HFF-Myc (cell line): ENCODE results near the gene MMP11.

Source experiments
- DNase-seq: peaks from one replicate; pipeline ENCODE4 v3.0.0-alpha.2; 2011; ENCODE audit warnings: low read depth; ENCODE audit errors: extremely low read depth
- H3K4me3 ChIP-seq: replicated peaks from 2 replicates; pipeline ENCODE4 v1.5.1; 2011; ENCODE audit warnings: low read depth, mild to moderate bottlenecking, control low read depth, low read length
- TF ChIP-seq, protein P1 (sequence below): IDR thresholded peaks from 2 replicates; pipeline ENCODE4 v1.5.1; 2012; ENCODE audit warnings: mild to moderate bottlenecking, low read depth, low read length, control low read depth; ENCODE audit errors: missing control alignments

The MMP11 gene

DNA sequence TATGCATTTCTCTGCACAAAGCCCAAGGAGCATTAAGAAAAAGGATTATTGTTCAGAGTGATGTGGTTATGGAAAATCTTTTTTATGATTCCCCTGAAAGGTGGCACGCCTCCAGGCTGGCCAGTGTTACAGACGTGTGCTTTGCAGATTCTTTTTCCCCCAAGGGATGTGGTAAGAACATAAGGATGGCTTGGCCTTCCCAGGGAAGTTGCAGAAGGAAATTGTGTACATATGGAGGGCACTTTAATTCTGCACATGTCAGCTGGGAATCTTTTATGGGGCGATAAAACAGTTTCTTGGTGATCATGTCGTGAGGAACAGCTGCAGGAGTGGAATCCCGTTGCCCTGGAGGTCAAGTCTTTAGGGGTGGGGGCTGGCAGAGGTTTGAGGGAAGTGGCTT, 23.8 kb downstream of the MMP11 start:
- H3K4me3 ChIP-seq = no peak overlapping the region
- DNase-seq = peak; percentile 91
- TF ChIP-seq, protein P1, sequence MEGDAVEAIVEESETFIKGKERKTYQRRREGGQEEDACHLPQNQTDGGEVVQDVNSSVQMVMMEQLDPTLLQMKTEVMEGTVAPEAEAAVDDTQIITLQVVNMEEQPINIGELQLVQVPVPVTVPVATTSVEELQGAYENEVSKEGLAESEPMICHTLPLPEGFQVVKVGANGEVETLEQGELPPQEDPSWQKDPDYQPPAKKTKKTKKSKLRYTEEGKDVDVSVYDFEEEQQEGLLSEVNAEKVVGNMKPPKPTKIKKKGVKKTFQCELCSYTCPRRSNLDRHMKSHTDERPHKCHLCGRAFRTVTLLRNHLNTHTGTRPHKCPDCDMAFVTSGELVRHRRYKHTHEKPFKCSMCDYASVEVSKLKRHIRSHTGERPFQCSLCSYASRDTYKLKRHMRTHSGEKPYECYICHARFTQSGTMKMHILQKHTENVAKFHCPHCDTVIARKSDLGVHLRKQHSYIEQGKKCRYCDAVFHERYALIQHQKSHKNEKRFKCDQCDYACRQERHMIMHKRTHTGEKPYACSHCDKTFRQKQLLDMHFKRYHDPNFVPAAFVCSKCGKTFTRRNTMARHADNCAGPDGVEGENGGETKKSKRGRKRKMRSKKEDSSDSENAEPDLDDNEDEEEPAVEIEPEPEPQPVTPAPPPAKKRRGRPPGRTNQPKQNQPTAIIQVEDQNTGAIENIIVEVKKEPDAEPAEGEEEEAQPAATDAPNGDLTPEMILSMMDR = no peak

DNA sequence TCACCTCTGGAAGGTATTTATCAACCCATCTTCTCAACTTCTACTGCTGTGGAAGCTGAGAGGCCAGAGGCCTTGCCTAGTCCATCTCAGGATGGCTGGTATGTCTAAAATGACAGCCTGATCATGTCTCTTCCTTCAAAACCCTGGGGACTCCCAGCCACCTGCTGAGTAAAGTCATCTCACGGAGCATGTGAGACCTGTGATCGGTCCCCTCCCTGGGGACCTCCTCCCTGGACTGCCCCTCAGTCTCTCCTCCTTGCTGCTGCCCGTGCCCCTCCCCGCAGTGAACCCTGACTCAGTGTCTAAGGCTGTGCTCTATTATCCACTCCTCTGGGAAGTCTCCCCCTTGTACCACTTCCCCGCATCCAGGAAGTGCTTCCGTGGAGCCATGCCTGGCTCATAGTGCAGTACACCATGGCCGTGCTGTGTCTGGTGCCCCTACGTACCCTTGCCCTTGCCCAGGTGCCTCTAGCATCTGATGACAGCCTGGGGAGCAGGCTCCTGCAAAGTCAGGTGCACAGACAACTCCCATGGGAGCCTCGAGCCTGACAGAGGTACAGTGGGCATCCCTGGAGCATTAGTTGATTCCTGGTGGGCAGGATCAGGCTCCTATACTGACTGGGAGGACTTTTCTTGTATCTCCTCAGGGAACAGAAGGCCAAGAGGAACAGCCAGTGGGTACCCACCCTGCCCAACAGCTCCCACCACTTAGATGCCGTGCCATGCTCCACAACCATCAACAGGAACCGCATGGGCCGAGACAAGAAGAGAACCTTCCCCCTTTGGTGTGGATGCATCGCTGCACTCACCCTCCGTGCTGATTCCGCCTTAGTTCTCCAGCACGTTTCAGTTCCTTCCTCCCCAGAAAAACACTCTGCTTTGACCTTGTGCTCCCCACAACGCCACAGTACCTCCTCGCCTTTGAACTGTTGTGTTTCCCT, 27.9 kb downstream of the MMP11 start:
- H3K4me3 ChIP-seq = no peak overlapping the region
- TF ChIP-seq, protein P1 = no peak
- DNase-seq = no peak

DNA sequence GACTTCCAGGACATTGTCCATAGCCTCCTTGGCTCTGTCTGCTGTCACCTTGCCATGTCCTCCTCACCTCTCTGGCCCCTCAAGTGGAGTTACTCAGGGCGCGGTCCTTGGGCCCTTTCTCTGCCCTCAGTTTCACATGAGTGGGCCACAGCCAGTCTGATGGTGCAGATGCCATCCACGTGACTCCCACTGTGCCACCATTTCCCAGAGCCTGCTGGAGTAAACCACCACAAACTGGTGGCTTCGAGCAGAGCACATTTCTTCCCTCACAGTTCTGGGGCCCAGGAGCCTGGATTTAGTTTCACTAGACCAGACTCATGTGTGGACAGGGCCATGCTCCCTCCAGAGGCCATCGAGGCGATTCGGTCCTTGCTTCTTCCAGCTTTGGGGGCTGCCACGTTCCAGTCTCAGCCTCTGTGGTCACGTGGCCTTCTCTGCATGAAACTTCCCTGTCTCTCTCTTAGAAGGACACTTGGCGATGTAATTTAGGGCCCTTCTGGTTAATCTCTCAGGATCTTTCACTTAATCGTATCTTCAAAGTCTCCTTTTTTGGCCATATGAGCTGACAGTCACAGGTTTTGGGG, 28.7 kb downstream of the MMP11 start:
- no peak for DNase-seq
- no peak overlapping the region for H3K4me3 ChIP-seq
- TF ChIP-seq, protein P1 = no peak

DNA sequence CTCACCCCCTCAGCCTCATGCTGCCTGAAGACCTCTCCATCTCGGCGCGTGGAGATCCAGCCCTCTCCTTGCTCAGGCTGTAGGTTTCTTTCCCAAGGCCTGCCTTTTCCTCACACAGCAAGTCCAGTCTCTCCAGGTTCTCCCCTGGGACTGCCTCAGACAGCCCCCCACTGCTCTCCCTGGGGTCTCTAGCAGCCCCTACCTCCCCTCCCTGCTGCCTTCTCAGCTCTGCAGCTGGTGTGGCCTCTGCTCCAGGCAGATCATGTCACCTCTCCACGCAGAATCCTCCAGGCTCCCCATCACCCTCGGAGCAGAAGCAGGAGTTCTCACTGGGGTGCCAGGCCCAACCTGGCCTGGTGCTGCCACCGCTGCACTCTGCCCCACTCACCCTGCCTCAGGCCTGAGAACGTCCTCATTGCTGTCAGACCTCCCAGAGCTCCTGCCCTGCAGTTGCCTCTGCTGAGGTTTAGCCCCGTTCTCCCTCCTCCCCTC, 29.3 kb downstream of the MMP11 start:
- no peak overlapping the region for H3K4me3 ChIP-seq
- no peak for DNase-seq
- TF ChIP-seq, protein P1 = no peak

DNA sequence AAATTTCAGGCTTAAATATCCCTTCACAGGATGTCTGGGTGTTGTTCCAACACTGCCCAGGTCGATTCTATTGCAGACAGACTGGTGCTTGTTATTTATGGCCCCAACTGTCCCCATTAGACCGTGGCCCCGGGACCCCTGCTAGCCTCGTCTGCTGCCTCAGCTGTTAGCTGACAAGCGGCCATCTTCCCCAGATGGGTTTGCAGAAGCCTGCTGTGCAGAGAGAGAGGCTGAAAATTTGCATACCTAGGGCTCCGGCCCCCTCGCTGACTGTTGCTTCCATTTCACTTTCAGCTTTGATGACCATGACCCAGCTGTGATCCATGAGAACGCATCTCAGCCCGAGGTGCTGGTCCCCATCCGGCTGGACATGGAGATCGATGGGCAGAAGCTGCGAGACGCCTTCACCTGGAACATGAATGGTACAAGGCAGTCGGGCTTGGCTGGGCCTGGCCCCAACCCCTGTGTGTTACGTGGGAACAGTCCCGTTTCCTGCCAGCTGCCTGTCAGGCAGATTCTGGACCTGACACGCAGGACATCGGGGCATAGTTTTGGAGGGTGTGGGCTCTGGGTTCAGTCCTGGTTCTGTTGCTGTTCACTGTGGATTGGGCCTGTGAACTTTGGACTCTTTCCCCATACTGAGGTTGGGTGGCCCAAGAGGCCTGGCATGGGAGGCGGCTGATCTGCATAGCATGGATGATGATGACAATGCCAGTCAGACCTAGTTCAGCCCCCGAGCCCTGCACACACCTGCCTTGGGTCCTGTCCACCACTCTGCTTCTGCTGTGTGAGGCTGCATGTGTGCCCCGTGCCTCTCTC, 30.6 kb downstream of the MMP11 start:
- no peak overlapping the region for H3K4me3 ChIP-seq
- DNase-seq = no peak
- TF ChIP-seq, protein P1 = no peak

DNA sequence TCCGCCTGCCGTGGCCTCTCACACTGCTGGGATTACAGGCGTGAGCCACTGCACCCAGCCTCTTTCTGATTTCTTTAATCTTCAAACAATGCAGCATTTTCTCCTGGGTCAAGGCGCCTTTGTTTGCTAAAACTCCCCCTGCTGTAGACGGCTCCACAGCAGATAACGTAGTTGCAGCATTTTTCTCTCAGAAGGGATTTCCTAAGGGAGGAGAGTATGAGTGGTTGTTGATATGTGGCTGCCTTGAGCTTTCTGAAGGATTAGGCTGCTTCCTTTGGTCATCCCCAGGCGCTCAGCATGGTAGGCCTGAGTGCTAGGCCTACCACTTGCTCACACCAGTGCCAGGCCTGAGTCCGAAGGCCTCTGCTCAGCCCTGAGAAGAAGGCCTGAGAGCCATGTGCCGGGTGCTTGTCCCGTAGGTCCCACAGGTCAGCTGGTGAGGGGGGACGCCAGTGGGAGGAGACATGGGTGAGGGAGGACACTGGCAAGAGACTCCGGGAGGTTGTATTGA, 32.2 kb downstream of the MMP11 start:
- no peak overlapping the region for H3K4me3 ChIP-seq
- DNase-seq = no peak
- TF ChIP-seq, protein P1 = no peak
